GM12878 (cell line): Measurements from ENCODE around the gene SPATA46. TPM values are rescaled to one million over a fixed set of nuclear protein-coding genes. Genes with fewer than 3 reads are reported as not detected.

Experiments
- ATAC-seq: fragments of 200-7000 bp; cut with Tn5 transposase; 3 replicates; pipeline ENCODE4 v1.9.1; 2020; ENCODE audit warnings: mild to moderate bottlenecking, moderate library complexity
- BruUV-seq: library from RNA; stranded (reverse); fragments of 400-500 nt; replicated peaks from 2 replicates; lab custom pipeline; 2021; lab: Mats Ljungman, UMichigan
- CTCF ChIA-PET: fragments of 300-600 bp; sonication (Branson Sonifier 250); formaldehyde crosslinking; extraction: SDS; loops from one replicate; lab custom pipeline; 2021; ENCODE audit warnings: inconsistent platforms; lab: Yijun Ruan, JAX
- POLR2A ChIA-PET: fragments of 350-600 bp; formaldehyde crosslinking; extraction: SDS; loops from one replicate; lab custom pipeline; 2021; ENCODE audit warnings: inconsistent platforms; lab: Charles Lee
- RAD21 ChIA-PET: fragments of 300-600 bp; sonication (Branson Sonifier 250); formaldehyde crosslinking; loops from one replicate; lab custom pipeline; 2023; ENCODE audit warnings: antibody characterized with exemption; ENCODE audit not compliant: unreplicated experiment; lab: Charles Lee
- SMC1A ChIA-PET: fragments of 300-600 bp; sonication (Branson Sonifier 250); formaldehyde crosslinking; loops from one replicate; lab custom pipeline; 2023; ENCODE audit not compliant: unreplicated experiment, uncharacterized antibody; lab: Charles Lee
- DNase-seq: peaks from one replicate; pipeline ENCODE4 v3.0.0-alpha.2; 2011; ENCODE audit warnings: low read depth, low spot score
- FAIRE-seq: peaks from 3 replicates; lab custom pipeline; 2011; peaks lifted over from hg19 to GRCh38; lab: Jason Lieb, UNC
- H2AFZ ChIP-seq: 2 replicates; pipeline ENCODE4 v1.6.0; 2011; ENCODE audit warnings: low read depth, low read length, control low read depth; ENCODE audit not compliant: control insufficient read depth
- H3K27ac ChIP-seq: 2 replicates; pipeline ENCODE4 v1.5.1; 2011; ENCODE audit warnings: control low read depth; ENCODE audit not compliant: control insufficient read depth, insufficient read depth
- H3K27me3 ChIP-seq, 2 experiments: replicated peaks in 1 of 2; 2 replicates each; pipeline versions ENCODE4 v1.6.0 to v1.6.1; 2011; ENCODE audit warnings: low read length in 1 of 2; ENCODE audit not compliant: control insufficient read depth in 2 of 2, insufficient read depth in 2 of 2
- H3K36me3 ChIP-seq, 2 experiments: 2 replicates each; pipeline ENCODE4 v1.5.1; 2011; ENCODE audit warnings: low read length in 1 of 2; ENCODE audit not compliant: control insufficient read depth in 2 of 2, insufficient read depth in 2 of 2
- H3K4me1 ChIP-seq: 2 replicates; pipeline ENCODE4 v1.6.1; 2011; ENCODE audit warnings: mild to moderate bottlenecking, low read length, moderate library complexity, mixed read lengths; ENCODE audit not compliant: control insufficient read depth, insufficient read depth
- H3K4me2 ChIP-seq: 2 replicates; pipeline ENCODE4 v1.6.0; 2011; ENCODE audit warnings: control low read depth; ENCODE audit not compliant: control insufficient read depth, insufficient read depth
- H3K4me3 ChIP-seq: fragments of 200-600 bp; sonication (generic); 2 replicates; pipeline ENCODE4 v1.5.1; 2016
- H3K79me2 ChIP-seq: 2 replicates; pipeline ENCODE4 v1.6.0; 2011; ENCODE audit warnings: low read length; ENCODE audit not compliant: control insufficient read depth, insufficient read depth
- H3K9ac ChIP-seq: 2 replicates; pipeline ENCODE4 v1.8.0; 2011; ENCODE audit warnings: low read length, control low read depth, mixed read lengths; ENCODE audit not compliant: control insufficient read depth, insufficient read depth
- H3K9me3 ChIP-seq: replicated peaks from 3 replicates; pipeline ENCODE4 v1.5.1; 2011; ENCODE audit warnings: mild to moderate bottlenecking, low read length; ENCODE audit not compliant: control insufficient read depth, insufficient read depth
- H4K20me1 ChIP-seq: 2 replicates; pipeline ENCODE4 v1.6.0; 2011; ENCODE audit not compliant: control insufficient read depth, insufficient read depth
- CUX1 ChIP-seq: IDR thresholded peaks from 2 replicates; pipeline ENCODE4 v1.6.1; 2012; ENCODE audit warnings: improper control_type of control experiment, low read depth, low read length; ENCODE audit not compliant: insufficient replicate concordance
- HDAC6 ChIP-seq: fragments of 200-600 bp; sonication (generic); IDR thresholded peaks from one replicate; pipeline ENCODE4 v1.8.0; 2017; ENCODE audit warnings: antibody characterized with exemption; ENCODE audit not compliant: unreplicated experiment
- WGBS: methylation state at CpG from one replicate; pipeline ENCODE4 v1.1.6; 2016; ENCODE audit warnings: low lambda C conversion rate; ENCODE audit not compliant: insufficient replicate concordance, insufficient coverage; ENCODE audit errors: missing lambda C conversion rate; 5-methylcytosine and 5-hydroxymethylcytosine counted together
- in situ Hi-C: fragments of 300-500 bp; cut with MboI; formaldehyde crosslinking; loops from 9 replicates; pipeline ENCODE4 v1.14.3; 2018; ENCODE audit warnings: mixed read lengths
- intact Hi-C: fragments of 100-400 bp; cut with micrococcal nuclease; formaldehyde crosslinking; loops from one replicate; pipeline ENCODE4 v1.14.2; 2022; ENCODE audit not compliant: unreplicated experiment
- polyA plus RNA-seq, 11 experiments: library from polyadenylated mRNA; depleted of rRNA in 4 of 11; unstranded in 6 of 11; stranded (reverse) in 5 of 11; fragments of >200 nt; fragmentation: Nextera tagmentation in 4 of 11; fragmentation: Illumina TruSeq in 1 of 11; extraction: Ambion mirVana in 4 of 11; extraction: Trizol in 1 of 11; gene quantifications; 1 replicate in 1 of 11; 2 replicates in 10 of 11; pipeline versions ENCODE4 v1.2.1 to v1.2.3, GENCODE V29; 2011 to 2016; ENCODE audit warnings: inconsistent platforms in 2 of 11, missing spikeins in 2 of 11, low read depth in 1 of 11
- total RNA-seq, 4 experiments: library from RNA; depleted of rRNA in 3 of 4; stranded (reverse); fragments of >200 nt in 3 of 4; fragmentation: Illumina TruSeq in 1 of 4; extraction: Trizol in 1 of 4; gene quantifications; 2 replicates each; pipeline versions ENCODE4 v1.2.1 to v1.2.3, GENCODE V29; 2013 to 2021

Gene SPATA46
- total and polyA plus RNA-seq, 10 of the 15 experiments (the other 5 are each of a cell fraction or from before 2014, with no cell fraction given), result not detected

DNA sequence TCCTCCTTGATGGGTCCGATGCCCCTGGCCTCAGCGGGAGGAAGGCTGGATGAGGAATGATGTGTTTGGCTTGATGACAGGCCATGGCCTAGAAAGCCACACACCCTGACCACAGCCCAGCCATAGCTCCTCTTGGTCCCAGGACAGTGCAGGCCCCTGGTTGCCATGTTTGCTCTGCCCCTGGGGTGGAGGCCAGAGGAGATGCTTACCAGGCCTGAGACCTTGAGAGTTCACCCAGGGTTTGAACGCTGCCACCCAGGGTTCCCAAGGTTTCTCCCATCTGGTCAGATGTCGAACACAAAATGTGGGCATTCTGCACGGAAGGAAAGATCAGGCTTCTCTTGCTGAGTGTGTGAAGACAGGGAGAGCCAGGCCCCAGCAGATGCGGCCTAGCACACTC lies 7.5 kb upstream of the SPATA46 start:
- Histone ChIP-seq H3K36me3 (no peaks in the 10 kb centered on the region), H3K4me1 (no peaks in the 10 kb centered on the region)

More for the DNA sequence above, 7.5 kb upstream of the SPATA46 start:
- POLR2A ChIA-PET, result no interaction called here
- no peak for DNase-seq
- SMC1A ChIA-PET, result no interaction called here
- no peak for ATAC-seq
- intact Hi-C loops, result no loop called here
- H3K9me3 ChIP-seq, result no peaks in the 10 kb centered on the region
- H3K27ac ChIP-seq, result no peak overlapping the region
- H3K4me2 ChIP-seq, result no peak overlapping the region
- no TSS peak for BruUV-seq
- H3K9ac ChIP-seq, result no peak overlapping the region
- no peak for FAIRE-seq
- H3K4me3 ChIP-seq, result no peak overlapping the region
- H3K79me2 ChIP-seq, result no peaks in the 10 kb centered on the region
- WGBS, result 32% methylated on average over 6 of the region's 6 CpGs
- no peak for TF ChIP-seq CUX1
- TF ChIP-seq HDAC6, result no peak
- H2AFZ ChIP-seq, result no peak overlapping the region
- RAD21 ChIA-PET, result no interaction called here
- H4K20me1 ChIP-seq, result no peaks in the 10 kb centered on the region
- in situ Hi-C loops, result no loop called here
- CTCF ChIA-PET, result no interaction called here
- H3K27me3 ChIP-seq, result no peaks in the 10 kb centered on the region
